Kidney glomerular epithelial cell (primary cell): ENCODE measurements around the gene DNAJB12.
"Not testable (repeated sequence)": the region's sequence is repeated elsewhere in the genome, so short reads cannot be mapped to it uniquely, and the experiment has no call there.

Experiments used
- DNase-seq: peaks from one replicate; lab custom pipeline; 2025; lab: John Stamatoyannopoulos, UW

Gene DNAJB12

DNA sequence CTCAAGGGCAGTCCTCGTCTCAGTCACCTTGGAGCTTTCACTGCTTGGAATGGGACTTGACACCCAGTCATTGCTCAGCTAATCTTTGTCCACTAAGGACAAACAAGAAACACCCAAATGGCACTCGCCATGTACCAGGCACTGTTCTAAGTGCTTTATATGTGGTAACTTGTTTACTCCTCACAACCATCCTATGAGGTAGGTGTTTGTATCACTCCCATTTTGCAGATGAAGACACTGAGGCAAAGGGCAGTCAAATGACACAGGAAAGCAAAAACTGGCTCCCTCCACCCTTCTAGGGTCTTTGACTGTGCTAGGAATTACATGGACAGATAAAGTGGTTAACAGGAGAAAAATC, 24.7 kb downstream of the DNAJB12 start:
- DNase-seq, result no peak

- DNase-seq, result no peak
Observed at GRCh38 chr10:72329290-72330068, 25.2 kb downstream of the DNAJB12 start.

DNA sequence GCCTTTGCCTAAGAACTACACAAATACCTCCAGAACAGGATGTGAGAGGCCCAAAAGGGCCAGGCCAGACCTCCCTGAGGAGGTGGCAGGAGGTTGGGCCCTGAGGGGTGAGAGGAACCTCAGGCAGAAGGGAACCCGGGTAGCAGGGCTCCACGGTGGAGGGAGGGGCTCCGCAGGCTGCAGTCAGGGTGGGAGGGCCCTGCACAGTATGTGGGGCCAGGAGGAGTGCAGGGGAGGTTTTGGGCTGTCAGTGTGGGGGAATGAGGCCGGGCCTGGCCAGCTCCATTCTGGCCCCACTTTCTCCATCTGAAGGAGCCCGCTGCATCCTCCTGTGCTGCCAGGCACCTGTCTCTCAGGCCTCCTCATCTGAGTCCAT, 25.9 kb downstream of the DNAJB12 start:
- no peak for DNase-seq

- DNase-seq, result peak; percentile 45
Observed at GRCh38 chr10:72328045-72328828, 26.5 kb downstream of the DNAJB12 start.

DNA sequence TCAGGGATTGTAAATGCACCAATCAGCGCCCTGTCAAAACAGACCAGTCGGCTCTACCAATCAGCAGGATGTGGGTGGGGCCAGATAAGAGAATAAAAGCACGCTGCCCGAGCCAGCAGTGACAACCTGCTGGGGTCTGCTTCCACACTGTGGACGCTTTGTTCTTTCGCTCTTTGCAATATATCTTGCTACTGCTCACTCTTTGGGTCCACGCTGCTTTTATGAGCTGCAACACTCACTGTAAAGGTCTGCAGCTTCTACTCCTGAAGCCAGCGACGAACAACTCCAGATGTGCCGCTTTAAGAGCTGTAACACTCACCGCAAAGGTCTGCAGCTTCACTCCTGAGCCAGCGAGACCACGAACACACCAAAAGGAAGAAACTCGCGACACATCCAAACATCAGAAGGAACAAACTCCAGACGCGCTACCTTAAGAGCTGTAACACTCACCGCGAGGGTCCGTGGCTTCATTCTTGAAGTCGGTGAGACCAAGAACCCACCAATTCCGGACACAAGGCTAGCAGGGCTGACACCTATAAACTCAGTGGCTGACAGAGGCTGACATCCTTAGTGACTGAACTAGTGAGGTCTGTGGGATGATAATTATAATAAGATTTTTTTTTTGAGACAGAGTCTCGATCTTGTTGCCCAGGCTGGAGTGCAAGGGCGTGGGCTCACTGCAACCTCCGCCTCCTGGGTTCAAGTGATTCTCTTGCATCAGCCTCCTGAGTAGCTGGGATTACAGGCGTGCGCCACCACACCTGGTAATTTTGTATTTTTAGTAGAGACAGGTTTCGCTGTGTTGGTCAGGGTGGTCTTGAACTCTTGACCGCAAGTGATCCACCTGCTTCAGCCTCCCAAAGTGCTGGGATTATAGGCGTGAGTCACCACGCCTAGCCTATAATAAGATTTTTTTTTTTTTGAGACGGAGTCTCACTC, 27.8 kb downstream of the DNAJB12 start:
- not testable (repeated sequence) for DNase-seq

GRCh38 chr10:72325243-72326175, 29.2 kb downstream of the DNAJB12 start:
- not testable (repeated sequence) for DNase-seq

DNA sequence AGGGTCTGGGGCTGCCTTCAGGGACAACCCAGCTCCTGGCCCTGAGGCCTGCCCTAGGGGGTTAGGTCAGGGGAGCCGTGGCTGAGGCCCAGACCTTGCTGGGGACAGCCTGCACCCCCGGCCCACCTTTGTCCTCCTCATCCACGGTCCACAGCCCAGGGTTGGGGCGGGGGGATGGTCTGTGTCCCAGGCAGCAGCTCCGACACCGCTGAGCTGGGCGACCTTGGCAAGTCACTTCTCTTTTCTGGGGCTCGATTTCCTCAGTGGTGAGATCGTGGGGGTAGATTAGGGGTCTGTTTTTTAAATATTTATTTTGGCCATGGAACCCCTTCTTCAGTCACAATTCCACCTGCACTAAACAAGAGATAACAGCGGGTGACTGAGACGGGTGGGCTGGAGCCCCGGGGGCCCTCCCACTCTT, 30.9 kb downstream of the DNAJB12 start:
- DNase-seq, result no peak

DNA sequence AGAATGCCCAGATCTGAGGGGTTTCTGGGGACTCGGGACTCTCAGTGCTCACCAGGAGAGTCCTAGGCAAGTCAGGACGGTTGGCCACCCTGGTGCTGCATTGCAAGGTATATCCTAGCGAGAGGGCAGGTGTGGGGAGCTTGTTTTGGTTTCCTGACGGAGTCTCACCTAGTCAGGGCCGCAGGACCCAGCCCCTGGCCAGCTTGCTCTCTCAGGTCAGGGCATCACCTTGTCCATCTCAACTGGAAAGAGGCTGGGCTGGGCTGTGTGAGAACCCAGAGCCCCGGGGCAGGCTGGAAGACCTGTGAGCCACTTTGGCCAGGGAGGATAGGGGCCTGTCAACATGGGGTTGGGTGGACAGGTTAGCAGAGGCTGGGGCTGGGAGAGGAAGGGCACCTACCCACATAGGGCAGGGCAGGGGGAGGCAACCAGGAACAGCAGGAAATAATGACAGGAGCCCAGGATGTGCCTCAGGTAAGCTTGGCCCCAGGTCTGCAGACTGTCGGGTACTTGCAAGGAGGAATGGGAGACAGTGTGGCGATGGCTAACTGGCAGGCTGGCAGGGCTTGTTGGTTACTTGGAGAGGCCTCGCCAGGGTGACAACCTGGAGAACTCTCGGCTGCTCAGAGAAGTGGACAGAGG, 31.5 kb downstream of the DNAJB12 start:
- DNase-seq, result no peak

- no peak for DNase-seq
Observed at GRCh38 chr10:72322280-72323058, 32.2 kb downstream of the DNAJB12 start.

DNA sequence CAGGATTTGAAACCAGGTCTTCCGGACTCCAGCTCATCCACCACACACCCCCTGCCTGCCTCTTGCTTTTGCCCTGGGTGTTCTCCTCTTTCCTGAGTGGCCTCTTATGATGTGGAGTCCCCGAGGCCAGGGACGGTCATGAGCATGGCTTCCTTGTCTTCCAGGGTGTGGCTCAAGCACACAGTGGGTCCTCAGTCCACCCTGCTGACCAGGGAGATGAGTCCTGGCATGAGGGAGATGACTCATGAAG, 32.8 kb downstream of the DNAJB12 start:
- no peak for DNase-seq

- no peak for DNase-seq
Observed at GRCh38 chr10:72321248-72322029, 33.3 kb downstream of the DNAJB12 start.

DNA sequence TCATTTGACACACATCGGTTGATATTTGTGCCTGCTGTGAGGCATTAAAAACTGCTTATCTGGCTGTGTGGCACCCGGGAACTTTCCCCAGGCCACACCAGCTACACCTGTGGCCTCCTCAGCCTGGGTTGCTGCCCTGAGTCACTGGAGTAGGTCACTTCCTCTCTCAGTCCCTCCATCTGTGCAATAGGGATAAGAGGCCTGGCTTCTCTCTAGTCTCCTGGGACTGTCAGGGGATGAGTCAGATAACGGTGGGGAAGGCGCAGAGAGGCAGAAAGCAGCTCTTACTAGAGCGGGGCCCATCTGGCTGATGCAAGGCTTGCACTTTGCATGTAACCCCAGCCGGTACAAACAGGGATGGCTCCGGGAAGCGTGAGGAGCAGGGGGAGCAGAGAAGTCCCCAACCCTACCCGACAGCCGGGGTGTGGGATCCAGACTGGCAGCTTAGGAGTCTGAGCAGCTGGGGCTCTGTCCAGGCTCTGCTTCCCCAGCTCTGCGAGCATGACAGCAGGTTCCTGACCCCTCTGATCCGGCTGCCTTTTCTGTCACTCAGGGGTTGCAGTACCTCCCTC, 34.0 kb downstream of the DNAJB12 start:
- DNase-seq, result peak; percentile 91

GRCh38 chr10:72319416-72320254, 35.1 kb downstream of the DNAJB12 start:
- peak; percentile 51 for DNase-seq

DNA sequence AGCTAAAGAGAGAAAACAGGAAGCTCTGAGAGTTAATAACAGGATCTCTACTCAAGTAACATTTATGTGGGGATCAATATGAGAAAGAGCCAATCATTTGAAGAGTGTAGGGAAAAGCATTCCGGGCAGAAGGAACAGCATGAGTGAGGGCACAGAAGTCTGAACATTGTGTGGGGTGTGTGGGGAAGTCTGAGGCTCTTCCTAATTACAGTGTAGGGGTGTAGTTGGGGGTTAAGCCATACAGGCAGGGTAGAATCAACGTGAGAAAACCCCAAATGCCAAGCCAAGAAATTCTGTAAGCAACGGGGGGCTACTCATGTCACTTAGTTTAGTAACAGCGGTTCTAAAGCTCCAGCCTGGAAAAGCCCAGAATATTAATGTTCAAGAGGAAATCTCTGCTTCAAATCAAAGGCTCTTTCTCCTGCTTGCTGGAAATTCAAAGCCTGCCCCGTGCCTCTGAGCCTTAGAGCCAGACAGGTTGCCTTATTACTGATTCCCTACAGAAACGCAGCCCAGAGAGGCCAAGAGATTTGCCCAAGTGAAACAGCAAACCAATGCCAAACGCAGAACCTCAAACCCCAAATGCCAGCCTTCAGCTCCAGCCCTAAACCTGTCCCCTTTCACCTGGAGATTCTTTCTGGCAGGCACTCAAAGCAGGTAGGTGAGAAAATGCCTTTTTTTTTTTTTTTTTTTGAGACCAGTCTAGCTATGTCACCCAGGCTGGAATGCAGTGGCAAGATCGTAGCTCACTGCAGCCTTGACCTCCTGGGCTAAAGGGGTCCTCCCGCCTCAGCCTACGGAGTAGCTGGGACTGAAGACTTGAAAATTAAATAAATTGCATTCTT, 36.1 kb downstream of the DNAJB12 start:
- DNase-seq, result no peak

DNA sequence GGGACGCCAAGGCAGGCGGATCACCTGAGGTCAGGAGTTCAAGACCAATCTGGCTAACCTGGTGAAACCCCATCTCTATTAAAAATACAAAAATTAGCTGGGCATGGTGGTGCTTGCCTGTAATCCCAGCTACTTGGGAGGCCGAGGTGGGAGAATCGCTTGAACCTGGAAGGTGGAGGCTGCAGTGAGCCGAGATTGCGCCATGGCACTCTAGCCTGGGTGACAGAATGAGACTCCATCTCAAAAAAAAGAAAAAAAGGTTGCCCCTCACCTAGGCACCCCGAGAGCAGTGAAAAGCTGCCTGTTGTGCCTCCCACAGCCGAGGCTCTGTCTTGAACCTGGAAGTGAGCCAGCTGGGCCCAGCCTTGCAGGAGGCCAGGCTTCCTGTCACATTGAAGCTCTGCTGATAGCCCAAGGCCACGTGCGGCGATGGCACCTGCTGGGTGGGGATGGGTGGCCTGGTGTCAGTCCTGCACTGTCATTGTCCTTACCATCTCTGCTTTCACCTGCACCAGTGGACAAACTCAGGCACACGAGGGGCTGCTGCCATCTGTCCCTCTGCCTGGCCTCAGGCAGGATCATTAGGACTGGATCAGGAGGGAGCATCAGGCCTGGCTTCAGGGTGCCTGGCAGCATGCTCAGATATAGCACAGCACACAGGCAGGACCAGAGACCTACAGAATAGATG, 37.8 kb downstream of the DNAJB12 start:
- DNase-seq, result no peak

- DNase-seq, result no peak
Observed at GRCh38 chr10:72316386-72316700, 38.4 kb downstream of the DNAJB12 start.
